HCT116 (cell line): ENCODE measurements around the gene FAM89B. TPM values are rescaled to one million over a fixed set of nuclear protein-coding genes. Genes with fewer than 3 reads are reported as not detected.

Source experiments
- ATAC-seq: fragments of 200-7000 bp; cut with Tn5 transposase; 2 replicates; pipeline ENCODE4 v1.9.1; 2020; ENCODE audit warnings: mild to moderate bottlenecking, moderate library complexity
- BruUV-seq: library from RNA; stranded (reverse); fragments of 400-500 nt; replicated peaks from 2 replicates; lab custom pipeline; 2021; lab: Mats Ljungman, UMichigan
- CTCF ChIA-PET: fragments of 300-600 bp; sonication (Branson Sonifier 250); formaldehyde crosslinking; loops from one replicate; lab custom pipeline; 2021; ENCODE audit warnings: antibody characterized with exemption; lab: Charles Lee
- POLR2A ChIA-PET: fragments of 300-600, 350-600 bp; sonication (Branson Sonifier 250); formaldehyde crosslinking; loops from one replicate; lab custom pipeline; 2021; ENCODE audit warnings: antibody characterized with exemption; lab: Charles Lee
- RAD21 ChIA-PET, 2 experiments: fragments of 300-600 bp; sonication (Branson Sonifier 250); formaldehyde crosslinking; loops; one replicate each; lab custom pipeline; 2023; ENCODE audit warnings: low total read pairs in 2 of 2; ENCODE audit not compliant: uncharacterized antibody in 2 of 2, unreplicated experiment in 2 of 2, low non-redundant PET in 1 of 2; lab: Charles Lee
- DNase-seq: peaks from one replicate; pipeline ENCODE4 v3.0.0-alpha.2; 2010; ENCODE audit warnings: low read depth, low spot score
- H2AFZ ChIP-seq: fragments of 200-600 bp; shearing (Covaris generic), sonication (generic); 2 replicates; pipeline ENCODE4 v1.6.1; 2017; ENCODE audit warnings: low read depth, mixed run types, mixed read lengths, antibody characterized with exemption, low read length; ENCODE audit not compliant: poor library complexity, severe bottlenecking
- H3K27ac ChIP-seq: 2 replicates; pipeline ENCODE4 v1.5.1; 2012; ENCODE audit warnings: low read depth, low read length
- H3K27me3 ChIP-seq: fragments of 200-600 bp; sonication (generic); 2 replicates; pipeline ENCODE4 v1.6.1; 2016; ENCODE audit warnings: mixed run types, low read length, mixed read lengths; ENCODE audit not compliant: insufficient read depth
- H3K36me3 ChIP-seq, 2 experiments: fragments of 200-500 bp in 1 of 2; fragments of 200-600 bp in 1 of 2; sonication (Bioruptor generic) in 1 of 2; sonication (generic) in 1 of 2; 2 replicates each; pipeline versions ENCODE4 v1.5.1 to v1.6.1; 2014 to 2016; ENCODE audit warnings: low read length in 2 of 2, inconsistent platforms in 1 of 2, mixed read lengths in 1 of 2, mixed run types in 1 of 2; ENCODE audit not compliant: insufficient read depth in 2 of 2, control insufficient read depth in 1 of 2
- H3K4me1 ChIP-seq, 2 experiments: fragments of 200-600 bp in 1 of 2; sonication (generic) in 1 of 2; 2 replicates each; pipeline versions ENCODE4 v1.5.1 to v1.6.1; 2012 to 2017; ENCODE audit warnings: low read length in 2 of 2, inconsistent platforms in 1 of 2, mild to moderate bottlenecking in 1 of 2, mixed read lengths in 1 of 2, mixed run types in 1 of 2, moderate library complexity in 1 of 2; ENCODE audit not compliant: insufficient read depth in 2 of 2, control insufficient read depth in 1 of 2
- H3K4me2 ChIP-seq: fragments of 200-600 bp; sonication (generic); 2 replicates; pipeline ENCODE4 v1.6.1; 2017; ENCODE audit warnings: mixed run types, low read length, mixed read lengths
- H3K4me3 ChIP-seq, 2 experiments: fragments of 200-600 bp in 1 of 2; sonication (generic) in 1 of 2; replicated peaks in 1 of 2; 2 replicates each; pipeline ENCODE4 v1.5.1; 2011 to 2016; ENCODE audit warnings: low read length in 2 of 2, control low read depth in 1 of 2, low read depth in 1 of 2, mild to moderate bottlenecking in 1 of 2, mixed read lengths in 1 of 2, mixed run types in 1 of 2
- H3K79me2 ChIP-seq: fragments of 200-600 bp; sonication (generic); 2 replicates; pipeline ENCODE4 v1.6.1; 2017; ENCODE audit warnings: mild to moderate bottlenecking, mixed run types, low read length, moderate library complexity, mixed read lengths; ENCODE audit not compliant: insufficient read depth
- H3K9ac ChIP-seq: fragments of 200-600 bp; sonication (generic); 2 replicates; pipeline ENCODE4 v1.6.1; 2016; ENCODE audit warnings: low read length, mixed read lengths
- H3K9me2 ChIP-seq: fragments of 200-600 bp; sonication (generic), shearing (Covaris generic); 2 replicates; pipeline ENCODE4 v1.6.1; 2017; ENCODE audit warnings: mixed run types, mild to moderate bottlenecking, moderate library complexity; ENCODE audit not compliant: insufficient read depth
- H3K9me3 ChIP-seq, 2 experiments: fragments of 200-500 bp in 1 of 2; fragments of 200-600 bp in 1 of 2; sonication (Bioruptor generic) in 1 of 2; sonication (generic) in 1 of 2; 2 replicates each; pipeline ENCODE4 v1.6.1; 2014 to 2017; ENCODE audit warnings: low read length in 2 of 2, mixed read lengths in 2 of 2, inconsistent platforms in 1 of 2, low read depth in 1 of 2, mild to moderate bottlenecking in 1 of 2, mixed run types in 1 of 2, moderate library complexity in 1 of 2; ENCODE audit not compliant: control insufficient read depth in 1 of 2, insufficient read depth in 1 of 2
- H4K20me1 ChIP-seq: fragments of 200-600 bp; sonication (generic), shearing (Covaris generic); 2 replicates; pipeline ENCODE4 v1.6.1; 2017; ENCODE audit warnings: mixed run types, mild to moderate bottlenecking, moderate library complexity; ENCODE audit not compliant: insufficient read depth
- CTCF ChIP-seq, 3 experiments: fragments of 200-600 bp in 1 of 3; sonication (generic) in 1 of 3; IDR thresholded peaks in 2 of 3; conservative IDR thresholded peaks in 1 of 3; 2 replicates each; pipeline ENCODE4 v1.5.1; 2012 to 2017; ENCODE audit warnings: low read depth in 2 of 3, low read length in 2 of 3, antibody characterized with exemption in 1 of 3, borderline replicate concordance in 1 of 3, control low read depth in 1 of 3, mild to moderate bottlenecking in 1 of 3, mixed read lengths in 1 of 3, mixed run types in 1 of 3, moderate library complexity in 1 of 3; ENCODE audit not compliant: insufficient read depth in 1 of 3
- ELF1 ChIP-seq: IDR thresholded peaks from 2 replicates; pipeline ENCODE4 v1.6.1; 2012; ENCODE audit warnings: low read depth, borderline replicate concordance
- EZH2 ChIP-seq: fragments of 200-600 bp; sonication (generic); IDR thresholded peaks from 2 replicates; pipeline ENCODE4 v1.6.1; 2017; ENCODE audit warnings: antibody characterized with exemption, mixed run types
- POLR2AphosphoS5 ChIP-seq: IDR thresholded peaks from 2 replicates; pipeline ENCODE4 v1.6.1; 2011; ENCODE audit warnings: mild to moderate bottlenecking, low read depth, low read length, moderate library complexity
- intact Hi-C: fragments of 100-400 bp; cut with micrococcal nuclease; formaldehyde crosslinking; loops from 2 replicates; pipeline ENCODE4 v1.10.0; 2022
- total RNA-seq: library from RNA; stranded (reverse); gene quantifications from one replicate; pipeline ENCODE4 v1.2.1, GENCODE V29; 2021; ENCODE audit not compliant: unreplicated experiment
- TF ChIP-seq, protein P1 (sequence below): IDR thresholded peaks from 2 replicates; pipeline ENCODE4 v1.6.1; 2012

The FAM89B gene
- total RNA-seq, 1 experiment from 2014 or later: 60.0 TPM

DNA sequence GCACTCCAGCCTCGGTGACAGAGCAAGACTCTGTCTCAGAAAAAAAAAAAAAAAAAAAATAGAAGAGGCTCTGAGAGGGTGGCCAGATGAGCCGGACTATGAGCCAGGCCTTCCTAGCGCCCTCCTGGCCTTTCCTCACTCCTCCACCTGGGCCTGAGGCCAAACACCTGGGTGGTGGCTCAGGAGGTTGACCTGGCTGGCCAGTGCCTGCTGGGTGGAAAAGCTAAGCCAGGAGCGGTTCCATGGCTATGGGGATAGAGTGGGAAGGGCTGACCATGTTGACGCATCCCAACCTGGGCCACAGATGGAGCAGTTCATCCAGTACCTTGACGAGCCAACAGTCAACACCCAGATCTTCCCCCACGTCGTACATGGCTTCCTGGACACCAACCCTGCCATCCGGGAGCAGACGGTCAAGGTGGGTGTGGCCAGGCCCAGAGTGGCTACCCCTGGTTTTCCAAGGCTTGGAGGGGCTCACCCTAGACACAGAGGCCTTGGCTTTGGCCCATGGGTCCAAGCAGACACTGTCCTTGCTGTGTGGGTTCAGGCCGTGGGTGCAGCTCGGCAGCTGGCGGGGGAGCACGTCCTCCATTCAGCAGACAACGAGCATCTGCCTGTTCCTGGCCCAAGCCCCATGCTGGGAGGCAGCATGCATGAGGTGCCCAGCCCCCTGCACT, 39.8 kb upstream of the FAM89B start:
- no peaks in the 10 kb centered on the region for H3K27me3 ChIP-seq
- ATAC-seq: no peak
- intact Hi-C loops: no loop called here
- CTCF ChIA-PET: no interaction called here
- H3K9me2 ChIP-seq: no peaks in the 10 kb centered on the region
- no peaks in the 10 kb centered on the region; a peak in 1 of 4 replicates for H3K4me1 ChIP-seq
- no peaks in the 10 kb centered on the region for H4K20me1 ChIP-seq
- TF ChIP-seq CTCF (IDR thresholded peaks at IDR 0.05 in 2 of 3, conservative IDR thresholded peaks at IDR 0.05 in 1 of 3; ENCODE audit: borderline replicate concordance in 1 of 3, insufficient read depth in 1 of 3, low read depth in 2 of 3, low read length in 2 of 3) (no peak), ELF1 (no peak)
- TF ChIP-seq, all 23 proteins: peak for 0
- Histone ChIP-seq H2AFZ (no peak overlapping the region), H3K79me2 (peaks cover 6% of the 10 kb centered on the region; the same call in 1 of the 2 replicates), H3K27ac (no peak overlapping the region), H3K4me3 (no peak overlapping the region), H3K9ac (no peak overlapping the region), H3K36me3 (peaks cover 8 to 26% of the 10 kb centered on the region in 2 experiments; a peak in 3 of 4 replicates), H3K4me2 (no peak overlapping the region), H3K9me3 (no peaks in the 10 kb centered on the region)
- ChIA-PET POLR2A (no interaction called here), RAD21 (no interaction called here)
- BruUV-seq: no TSS peak
- DNase-seq: no peak

DNA sequence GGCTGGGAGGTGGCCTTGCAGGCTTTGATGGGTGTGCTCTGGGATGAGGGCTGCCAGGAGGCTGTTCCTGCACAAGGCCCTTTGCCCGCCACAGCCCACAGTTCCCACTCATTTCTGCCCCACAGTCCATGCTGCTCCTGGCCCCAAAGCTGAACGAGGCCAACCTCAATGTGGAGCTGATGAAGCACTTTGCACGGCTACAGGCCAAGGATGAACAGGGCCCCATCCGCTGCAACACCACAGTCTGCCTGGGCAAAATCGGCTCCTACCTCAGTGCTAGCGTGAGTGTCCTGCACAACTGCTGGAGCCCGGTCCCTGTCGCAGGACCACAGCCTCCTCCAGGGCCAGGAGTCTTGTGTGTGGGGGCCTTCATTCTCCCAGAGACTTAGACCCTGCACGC, 37.2 kb upstream of the FAM89B start:
- Histone ChIP-seq H3K9ac (no peak overlapping the region), H3K4me2 (no peak overlapping the region), H3K27me3 (no peaks in the 10 kb centered on the region), H3K9me3 (no peaks in the 10 kb centered on the region), H3K79me2 (peaks cover 24% of the 10 kb centered on the region), H3K9me2 (no peaks in the 10 kb centered on the region), H2AFZ (no peak overlapping the region), H4K20me1 (no peaks in the 10 kb centered on the region), H3K4me3 (no peak overlapping the region), H3K4me1 (peaks cover 6 to 19% of the 10 kb centered on the region in 2 experiments; a peak in 3 of 4 replicates), H3K27ac (no peak overlapping the region; the same call in 1 of the 2 replicates), H3K36me3 (peaks cover 7 to 29% of the 10 kb centered on the region in 2 experiments; a peak in 3 of 4 replicates)
- ATAC-seq (no peak), DNase-seq (no peak)
- ChIA-PET CTCF (no interaction called here), RAD21 (no interaction called here), POLR2A (no interaction called here)
- intact Hi-C loops: no loop called here
- no TSS peak for BruUV-seq
- TF ChIP-seq CTCF (IDR thresholded peaks at IDR 0.05 in 2 of 3, conservative IDR thresholded peaks at IDR 0.05 in 1 of 3; ENCODE audit: borderline replicate concordance in 1 of 3, insufficient read depth in 1 of 3, low read depth in 2 of 3, low read length in 2 of 3) (no peak), EZH2 (no peak), POLR2AphosphoS5 (no peak)
- TF ChIP-seq, protein P1, sequence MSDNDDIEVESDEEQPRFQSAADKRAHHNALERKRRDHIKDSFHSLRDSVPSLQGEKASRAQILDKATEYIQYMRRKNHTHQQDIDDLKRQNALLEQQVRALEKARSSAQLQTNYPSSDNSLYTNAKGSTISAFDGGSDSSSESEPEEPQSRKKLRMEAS: no peak
